IMR-90 (cell line): Measurements from ENCODE around the gene SLC1A1. TPM values are rescaled to one million over a fixed set of nuclear protein-coding genes. Genes with fewer than 3 reads are reported as not detected.

Source experiments
- ATAC-seq: fragments of 200-7000 bp; cut with Tn5 transposase; 2 replicates; pipeline ENCODE4 v1.9.1; 2020; ENCODE audit warnings: low read depth, mild to moderate bottlenecking, moderate library complexity
- BruUV-seq: library from RNA; stranded (reverse); fragments of 400-500 nt; replicated peaks from 2 replicates; lab custom pipeline; 2021; lab: Mats Ljungman, UMichigan
- CTCF ChIA-PET: fragments of 300-600 bp; formaldehyde crosslinking; extraction: SDS; loops from one replicate; lab custom pipeline; 2021; ENCODE audit warnings: antibody characterized with exemption; lab: Yijun Ruan, JAX
- POLR2A ChIA-PET: fragments of 300-600 bp; sonication (Branson Sonifier 250); formaldehyde crosslinking; loops from one replicate; lab custom pipeline; 2022; ENCODE audit warnings: antibody characterized with exemption; ENCODE audit not compliant: unreplicated experiment; lab: Charles Lee
- DNase-seq: peaks from one replicate; pipeline ENCODE4 v3.0.0; 2013
- H2AFZ ChIP-seq: replicated peaks from 2 replicates; pipeline ENCODE3; 2013; ENCODE audit warnings: low read length, mild to moderate bottlenecking; ENCODE audit not compliant: poor library complexity
- H2AK5ac ChIP-seq: 2 replicates; pipeline ENCODE4 v1.6.1; 2013; ENCODE audit warnings: low read depth, low read length, inconsistent platforms
- H2AK9ac ChIP-seq: replicated peaks from 2 replicates; pipeline ENCODE3; 2013; ENCODE audit warnings: mild to moderate bottlenecking, low read depth, low read length, moderate library complexity; ENCODE audit not compliant: poor library complexity
- H2BK120ac ChIP-seq: 2 replicates; pipeline ENCODE4 v1.6.1; 2013; ENCODE audit warnings: low read depth, low read length, inconsistent platforms
- H2BK15ac ChIP-seq: 3 replicates; pipeline ENCODE4 v1.6.1; 2013; ENCODE audit warnings: low read depth, low read length, inconsistent platforms
- H2BK20ac ChIP-seq: 2 replicates; pipeline ENCODE4 v1.6.1; 2013; ENCODE audit warnings: low read depth, mild to moderate bottlenecking, inconsistent platforms, low read length, moderate library complexity
- H2BK5ac ChIP-seq: 2 replicates; pipeline ENCODE4 v1.6.1; 2013; ENCODE audit warnings: mild to moderate bottlenecking, low read depth, low read length, inconsistent platforms; ENCODE audit not compliant: poor library complexity, severe bottlenecking
- H3K14ac ChIP-seq: replicated peaks from 2 replicates; pipeline ENCODE4 v1.6.1; 2013; ENCODE audit warnings: low read depth, low read length, inconsistent platforms
- H3K18ac ChIP-seq: 2 replicates; pipeline ENCODE4 v1.6.1; 2013; ENCODE audit warnings: low read depth, low read length, control low read depth
- H3K23ac ChIP-seq: 2 replicates; pipeline ENCODE4 v1.6.1; 2013; ENCODE audit warnings: low read depth, low read length, inconsistent platforms
- H3K27ac ChIP-seq: 2 replicates; pipeline ENCODE4 v1.5.1; 2013; ENCODE audit warnings: mild to moderate bottlenecking, control low read depth, low read length; ENCODE audit not compliant: insufficient read depth
- H3K27me3 ChIP-seq: 2 replicates; pipeline ENCODE4 v1.6.1; 2013; ENCODE audit warnings: low read length; ENCODE audit not compliant: control insufficient read depth, insufficient read depth
- H3K36me3 ChIP-seq: 2 replicates; pipeline ENCODE4 v1.6.1; 2013; ENCODE audit warnings: low read length, mixed read lengths; ENCODE audit not compliant: control insufficient read depth, insufficient read depth
- H3K4ac ChIP-seq: 2 replicates; pipeline ENCODE4 v1.6.1; 2013; ENCODE audit warnings: low read depth, low read length, inconsistent platforms
- H3K4me1 ChIP-seq: 2 replicates; pipeline ENCODE4 v1.6.1; 2013; ENCODE audit warnings: low read length, mixed read lengths; ENCODE audit not compliant: control insufficient read depth, insufficient read depth
- H3K4me2 ChIP-seq: 2 replicates; pipeline ENCODE4 v1.6.1; 2013; ENCODE audit warnings: low read depth, mild to moderate bottlenecking, control low read depth, low read length, moderate library complexity
- H3K4me3 ChIP-seq: 2 replicates; pipeline ENCODE4 v1.5.1; 2013; ENCODE audit warnings: low read depth, mild to moderate bottlenecking, control low read depth, low read length, moderate library complexity; ENCODE audit not compliant: insufficient read depth
- H3K56ac ChIP-seq: 2 replicates; pipeline ENCODE4 v1.6.1; 2013; ENCODE audit warnings: low read length, inconsistent platforms; ENCODE audit not compliant: insufficient read depth; ENCODE audit errors: extremely low read depth
- H3K79me1 ChIP-seq, 2 experiments: 2 replicates each; pipeline ENCODE4 v1.6.1; 2013; ENCODE audit warnings: low read length in 2 of 2, inconsistent platforms in 1 of 2, low read depth in 1 of 2
- H3K9ac ChIP-seq: 2 replicates; pipeline ENCODE4 v1.6.1; 2013; ENCODE audit warnings: low read depth, low read length, control low read depth
- H3K9me1 ChIP-seq: 2 replicates; pipeline ENCODE4 v1.6.1; 2013; ENCODE audit warnings: low read length, inconsistent platforms; ENCODE audit not compliant: insufficient read depth
- H3K9me3 ChIP-seq: 2 replicates; pipeline ENCODE4 v1.6.1; 2013; ENCODE audit warnings: low read length; ENCODE audit not compliant: control insufficient read depth, insufficient read depth
- H4K20me1 ChIP-seq: 2 replicates; pipeline ENCODE4 v1.6.1; 2013; ENCODE audit warnings: low read length, inconsistent platforms; ENCODE audit not compliant: insufficient read depth
- H4K5ac ChIP-seq: 2 replicates; pipeline ENCODE4 v1.6.1; 2013; ENCODE audit warnings: mild to moderate bottlenecking, low read depth, low read length, control low read depth
- H4K8ac ChIP-seq, 2 experiments: 2 replicates each; pipeline ENCODE4 v1.6.1; 2013; ENCODE audit warnings: low read depth in 2 of 2, low read length in 2 of 2, control low read depth in 1 of 2, inconsistent platforms in 1 of 2
- H4K91ac ChIP-seq: 2 replicates; pipeline ENCODE4 v1.6.1; 2013; ENCODE audit warnings: low read depth, low read length, inconsistent platforms; ENCODE audit not compliant: insufficient read depth
- BHLHE40 ChIP-seq: fragments of 150-350 bp; IDR thresholded peaks from 2 replicates; pipeline ENCODE4 v1.6.1; 2016; ENCODE audit warnings: mild to moderate bottlenecking, low read depth, low read length
- CEBPB ChIP-seq: IDR thresholded peaks from 2 replicates; pipeline ENCODE4 v1.6.1; 2012; ENCODE audit warnings: low read depth, low read length, improper control_type of control experiment
- CHD1 ChIP-seq: IDR thresholded peaks from 2 replicates; pipeline ENCODE4 v1.6.1; 2012; ENCODE audit warnings: low read depth, low read length, improper control_type of control experiment
- FOS ChIP-seq: fragments of 150-350 bp; IDR thresholded peaks from 2 replicates; pipeline ENCODE4 v1.6.1; 2016; ENCODE audit warnings: low read depth, low read length
- MAFK ChIP-seq: IDR thresholded peaks from 2 replicates; pipeline ENCODE4 v1.6.1; 2012; ENCODE audit warnings: low read depth, low read length, improper control_type of control experiment
- MAZ ChIP-seq: IDR thresholded peaks from 2 replicates; pipeline ENCODE4 v1.6.1; 2012; ENCODE audit warnings: low read depth, mild to moderate bottlenecking, low read length, improper control_type of control experiment, moderate library complexity, borderline replicate concordance
- MXI1 ChIP-seq: IDR thresholded peaks from 2 replicates; pipeline ENCODE4 v1.6.1; 2012; ENCODE audit warnings: low read depth, mild to moderate bottlenecking, low read length, moderate library complexity, borderline replicate concordance
- NFE2L2 ChIP-seq: fragments of 150-350 bp; IDR thresholded peaks from 2 replicates; pipeline ENCODE4 v1.6.1; 2016; ENCODE audit warnings: low read depth, mild to moderate bottlenecking, low read length
- POLR2A ChIP-seq: IDR thresholded peaks from 2 replicates; pipeline ENCODE4 v1.6.1; 2012; ENCODE audit warnings: mild to moderate bottlenecking, low read depth, low read length
- RAD21 ChIP-seq: IDR thresholded peaks from 2 replicates; pipeline ENCODE4 v1.6.1; 2012; ENCODE audit warnings: low read length, improper control_type of control experiment
- RCOR1 ChIP-seq: IDR thresholded peaks from 2 replicates; pipeline ENCODE4 v1.6.1; 2012; ENCODE audit warnings: mild to moderate bottlenecking, low read length, improper control_type of control experiment; ENCODE audit not compliant: insufficient replicate concordance
- RFX5 ChIP-seq: IDR thresholded peaks from 2 replicates; pipeline ENCODE4 v1.8.0; 2012; ENCODE audit warnings: low read depth, mild to moderate bottlenecking, low read length, moderate library complexity
- SMC3 ChIP-seq: fragments of 150-350 bp; IDR thresholded peaks from 2 replicates; pipeline ENCODE4 v1.6.1; 2016; ENCODE audit warnings: low read depth, mild to moderate bottlenecking, antibody characterized with exemption, low read length, moderate library complexity
- WGBS, 2 experiments: methylation state at CpG; one replicate each; pipeline versions ENCODE4 v1.1.5 to v1.1.7; 2013; ENCODE audit warnings: missing lambda C conversion rate in 2 of 2; ENCODE audit not compliant: insufficient read length in 1 of 2; ENCODE audit errors: extremely low coverage in 2 of 2; 5-methylcytosine and 5-hydroxymethylcytosine counted together
- dilution Hi-C: fragments of 300-500 bp; cut with HindIII; formaldehyde crosslinking; loops from one replicate; pipeline ENCODE4 v1.14.3; 2018; ENCODE audit warnings: low sequenced_read_pairs; ENCODE audit not compliant: unreplicated experiment
- in situ Hi-C: fragments of 300-500 bp; cut with MboI; formaldehyde crosslinking; loops from 3 replicates; pipeline ENCODE4 v1.14.3; 2019; ENCODE audit warnings: low sequenced_read_pairs, inconsistent platforms, mixed read lengths
- intact Hi-C: fragments of 100-400 bp; cut with micrococcal nuclease; formaldehyde crosslinking; loops from 2 replicates; pipeline ENCODE4 v1.10.0; 2022
- polyA plus RNA-seq, 3 experiments: library from polyadenylated mRNA; depleted of rRNA; stranded (reverse); fragments of >200 nt; gene quantifications; 2 replicates each; pipeline ENCODE4 v1.2.3, GENCODE V29; 2012; ENCODE audit warnings: low replicate concordance in 1 of 3
- total RNA-seq: library from RNA; depleted of rRNA; stranded (reverse); fragments of >200 nt; gene quantifications from 2 replicates; pipeline ENCODE4 v1.2.3, GENCODE V29; 2012
- TF ChIP-seq, protein P1 (sequence below): conservative IDR thresholded peaks from 2 replicates; pipeline ENCODE4 v1.5.1; 2012; ENCODE audit warnings: mild to moderate bottlenecking, low read depth, low read length, improper control_type of control experiment
- TF ChIP-seq, protein P2 (sequence below): fragments of 150-350 bp; IDR thresholded peaks from 2 replicates; pipeline ENCODE4 v1.6.1; 2017; ENCODE audit warnings: mild to moderate bottlenecking, antibody characterized with exemption, low read length, low read depth
- TF ChIP-seq, protein P3 (sequence below): fragments of 150-350 bp; IDR thresholded peaks from 2 replicates; pipeline ENCODE4 v1.6.1; 2016; ENCODE audit warnings: low read depth, mild to moderate bottlenecking, low read length, moderate library complexity, borderline replicate concordance

SLC1A1 gene
- total and polyA plus RNA-seq, 2 of the 4 experiments (the other 2 are of a cell fraction), result 2.2 to 4.1 TPM

DNA sequence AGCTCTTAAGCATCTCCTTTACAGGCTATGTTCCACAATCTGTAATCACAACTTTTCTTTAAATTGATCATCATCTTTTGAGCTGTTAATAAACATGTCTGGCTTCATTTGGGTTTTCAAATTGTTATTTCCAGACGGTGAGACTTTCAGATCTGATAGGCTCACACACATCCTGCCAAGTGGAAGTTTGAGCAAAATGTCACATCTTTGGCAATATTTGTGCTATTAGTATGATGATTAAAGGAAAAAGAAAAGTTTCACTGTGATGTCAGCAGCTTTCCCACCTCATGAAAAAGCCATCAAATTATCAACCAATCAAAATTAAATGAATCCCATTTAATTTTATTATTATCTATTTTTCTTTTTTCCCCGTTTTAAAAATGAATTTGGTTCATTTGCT lies 29.8 kb downstream of the SLC1A1 start:
- H3K56ac ChIP-seq, result no peak overlapping the region
- H4K91ac ChIP-seq, result no peak overlapping the region
- H3K27me3 ChIP-seq, result no peaks in the 10 kb centered on the region; the same call in 1 of the 2 replicates
- POLR2A ChIA-PET, result no interaction called here
- no peak overlapping the region for H4K5ac ChIP-seq
- H2BK5ac ChIP-seq, result no peak overlapping the region
- ATAC-seq, result no peak
- H3K9me3 ChIP-seq, result no peaks in the 10 kb centered on the region
- no peaks in the 10 kb centered on the region for H3K4me1 ChIP-seq
- H3K4ac ChIP-seq, result no peak overlapping the region
- H4K20me1 ChIP-seq, result no peaks in the 10 kb centered on the region
- no peak overlapping the region for H3K18ac ChIP-seq
- no peak overlapping the region for H3K27ac ChIP-seq
- WGBS, 2 experiments, result 86% methylated on average over 1 of the region's 2 CpGs; no CpG with 5 or more reads in 1 of the 2 experiments
- no peaks in the 10 kb centered on the region for H3K79me1 ChIP-seq
- in situ Hi-C loops, result loop anchor here (10.0 kb wide), 1 partner anchor 55 kb away; no protein-coding TSS in a partner anchor
- no peak overlapping the region for H2AK9ac ChIP-seq
- no peak overlapping the region for H3K9ac ChIP-seq
- no TSS peak for BruUV-seq
- CTCF ChIA-PET, result no interaction called here
- intact Hi-C loops, result no loop called here
- no peak overlapping the region for H2BK120ac ChIP-seq
- H3K9me1 ChIP-seq, result no peaks in the 10 kb centered on the region
- no peak overlapping the region for H3K14ac ChIP-seq
- H3K36me3 ChIP-seq, result no peaks in the 10 kb centered on the region
- TF ChIP-seq MAFK, result no peak
- TF ChIP-seq CEBPB, result no peak
- no peak for TF ChIP-seq RAD21
- TF ChIP-seq BHLHE40, result no peak
- TF ChIP-seq RFX5, result no peak
- no peak for TF ChIP-seq MXI1
- no peak for TF ChIP-seq SMC3
- no peak for TF ChIP-seq FOS
- no peak for TF ChIP-seq CHD1
- TF ChIP-seq RCOR1, result no peak
- TF ChIP-seq, protein P1, sequence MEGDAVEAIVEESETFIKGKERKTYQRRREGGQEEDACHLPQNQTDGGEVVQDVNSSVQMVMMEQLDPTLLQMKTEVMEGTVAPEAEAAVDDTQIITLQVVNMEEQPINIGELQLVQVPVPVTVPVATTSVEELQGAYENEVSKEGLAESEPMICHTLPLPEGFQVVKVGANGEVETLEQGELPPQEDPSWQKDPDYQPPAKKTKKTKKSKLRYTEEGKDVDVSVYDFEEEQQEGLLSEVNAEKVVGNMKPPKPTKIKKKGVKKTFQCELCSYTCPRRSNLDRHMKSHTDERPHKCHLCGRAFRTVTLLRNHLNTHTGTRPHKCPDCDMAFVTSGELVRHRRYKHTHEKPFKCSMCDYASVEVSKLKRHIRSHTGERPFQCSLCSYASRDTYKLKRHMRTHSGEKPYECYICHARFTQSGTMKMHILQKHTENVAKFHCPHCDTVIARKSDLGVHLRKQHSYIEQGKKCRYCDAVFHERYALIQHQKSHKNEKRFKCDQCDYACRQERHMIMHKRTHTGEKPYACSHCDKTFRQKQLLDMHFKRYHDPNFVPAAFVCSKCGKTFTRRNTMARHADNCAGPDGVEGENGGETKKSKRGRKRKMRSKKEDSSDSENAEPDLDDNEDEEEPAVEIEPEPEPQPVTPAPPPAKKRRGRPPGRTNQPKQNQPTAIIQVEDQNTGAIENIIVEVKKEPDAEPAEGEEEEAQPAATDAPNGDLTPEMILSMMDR, result no peak
- TF ChIP-seq MAZ, result no peak
- TF ChIP-seq NFE2L2, result no peak
- no peak for TF ChIP-seq POLR2A
- TF ChIP-seq, protein P2, sequence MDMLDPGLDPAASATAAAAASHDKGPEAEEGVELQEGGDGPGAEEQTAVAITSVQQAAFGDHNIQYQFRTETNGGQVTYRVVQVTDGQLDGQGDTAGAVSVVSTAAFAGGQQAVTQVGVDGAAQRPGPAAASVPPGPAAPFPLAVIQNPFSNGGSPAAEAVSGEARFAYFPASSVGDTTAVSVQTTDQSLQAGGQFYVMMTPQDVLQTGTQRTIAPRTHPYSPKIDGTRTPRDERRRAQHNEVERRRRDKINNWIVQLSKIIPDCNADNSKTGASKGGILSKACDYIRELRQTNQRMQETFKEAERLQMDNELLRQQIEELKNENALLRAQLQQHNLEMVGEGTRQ, result no peak
- TF ChIP-seq, protein P3, sequence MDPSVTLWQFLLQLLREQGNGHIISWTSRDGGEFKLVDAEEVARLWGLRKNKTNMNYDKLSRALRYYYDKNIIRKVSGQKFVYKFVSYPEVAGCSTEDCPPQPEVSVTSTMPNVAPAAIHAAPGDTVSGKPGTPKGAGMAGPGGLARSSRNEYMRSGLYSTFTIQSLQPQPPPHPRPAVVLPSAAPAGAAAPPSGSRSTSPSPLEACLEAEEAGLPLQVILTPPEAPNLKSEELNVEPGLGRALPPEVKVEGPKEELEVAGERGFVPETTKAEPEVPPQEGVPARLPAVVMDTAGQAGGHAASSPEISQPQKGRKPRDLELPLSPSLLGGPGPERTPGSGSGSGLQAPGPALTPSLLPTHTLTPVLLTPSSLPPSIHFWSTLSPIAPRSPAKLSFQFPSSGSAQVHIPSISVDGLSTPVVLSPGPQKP, result no peak
- H2BK15ac ChIP-seq, result no peak overlapping the region
- H4K8ac ChIP-seq, result no peak overlapping the region
- no peak overlapping the region for H2AK5ac ChIP-seq
- no peak overlapping the region for H3K4me2 ChIP-seq
- no peak overlapping the region for H2BK20ac ChIP-seq
- no peak for DNase-seq
- no peak overlapping the region for H3K23ac ChIP-seq
- dilution Hi-C loops, result no loop called here
- no peak overlapping the region for H2AFZ ChIP-seq
- no peak overlapping the region for H3K4me3 ChIP-seq
